SK-N-MC (cell line): Measurements from ENCODE around the gene NUP62.

Experiments
- EZH2 ChIP-seq: fragments of 200-600 bp; sonication (generic); IDR thresholded peaks from one replicate; pipeline ENCODE4 v1.6.1; 2017; ENCODE audit warnings: antibody characterized with exemption
- POLR2AphosphoS5 ChIP-seq: IDR thresholded peaks from 2 replicates; pipeline ENCODE4 v1.6.1; 2012; ENCODE audit warnings: mild to moderate bottlenecking, low read depth, low read length, borderline replicate concordance

DNA sequence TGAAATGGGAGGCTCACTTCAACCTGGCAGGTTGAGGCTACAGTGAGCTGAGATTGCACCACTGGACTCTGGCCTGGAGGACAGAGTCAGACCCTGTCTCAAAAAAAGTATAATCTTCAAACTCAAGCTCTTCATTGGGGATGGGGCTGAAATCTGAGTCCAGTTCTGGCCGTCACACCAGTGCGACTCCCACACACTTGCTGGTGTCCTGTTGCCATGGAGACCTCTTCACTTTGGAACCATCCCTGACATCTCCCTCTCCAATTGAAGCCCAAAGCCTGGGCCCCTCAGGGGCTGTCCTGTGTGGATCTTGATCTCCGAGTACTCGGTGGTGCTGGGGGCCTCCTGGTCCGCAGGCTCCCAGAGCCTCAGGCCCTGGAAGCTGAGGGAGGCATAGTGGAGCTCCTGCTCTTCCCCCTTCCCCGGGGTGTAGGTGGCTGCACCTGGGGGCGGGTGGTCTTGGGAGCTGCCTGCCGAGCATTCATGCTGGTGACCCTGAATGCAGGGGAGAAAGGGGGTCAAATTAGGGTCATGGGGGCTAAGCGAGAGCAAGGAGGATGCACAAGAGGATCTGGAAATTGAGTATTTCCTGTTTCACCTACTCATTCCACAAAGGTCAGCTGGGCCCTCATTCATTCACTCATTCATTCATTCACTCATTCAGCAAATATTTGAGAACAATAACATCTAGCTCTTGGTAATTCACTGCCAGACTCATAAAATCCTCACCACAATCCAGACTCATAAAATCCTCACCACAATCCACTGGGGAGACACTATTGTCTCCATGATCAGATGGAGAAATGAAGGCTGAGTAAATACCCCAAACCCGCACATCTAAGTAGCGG, 20.7 kb upstream of the NUP62 start:
- no peak for TF ChIP-seq EZH2
- TF ChIP-seq POLR2AphosphoS5, result no peak
